CD4-positive, alpha-beta T cell (primary cell): ENCODE data around the gene HIRA. TPM values are rescaled to one million over a fixed set of nuclear protein-coding genes. Genes with fewer than 3 reads are reported as not detected.
A peak's percentile ranks its signal among the peaks of the same experiment; 100 is the strongest.

Experiments used
- ATAC-seq: fragments of 200-7000 bp; cut with Tn5 transposase; one replicate; pipeline ENCODE4 v1.10.0; 2022; ENCODE audit warnings: mild to moderate bottlenecking; ENCODE audit not compliant: poor library complexity
- CTCF ChIA-PET: fragments of 350-600 bp; sonication (Branson Sonifier 250); formaldehyde crosslinking; loops from one replicate; lab custom pipeline; 2021; ENCODE audit warnings: antibody characterized with exemption, inconsistent platforms; lab: Charles Lee
- POLR2A ChIA-PET: fragments of 350-600 bp; sonication (Branson Sonifier 250); formaldehyde crosslinking; loops from one replicate; lab custom pipeline; 2021; ENCODE audit warnings: antibody characterized with exemption, inconsistent platforms; lab: Charles Lee
- DNase-seq, 14 experiments: peaks; one replicate each; pipeline ENCODE4 v3.0.0-alpha.2; 2013 to 2020; ENCODE audit warnings: mixed read lengths in 2 of 14
- H3K27ac ChIP-seq, 2 donors: one replicate each; pipeline versions ENCODE4 v1.5.1 to v1.7.0; 2013; ENCODE audit warnings: low read length in 2 of 2, low read depth in 1 of 2, mild to moderate bottlenecking in 1 of 2
- H3K27me3 ChIP-seq, 2 experiments: 1 replicate in 1 of 2; 2 replicates in 1 of 2; pipeline versions ENCODE4 v1.6.1 to v1.7.0; 2013; ENCODE audit warnings: low read length in 2 of 2, control low read depth in 1 of 2, mild to moderate bottlenecking in 1 of 2, moderate library complexity in 1 of 2; ENCODE audit not compliant: insufficient read depth in 2 of 2, control insufficient read depth in 1 of 2
- H3K36me3 ChIP-seq: one replicate; pipeline ENCODE4 v1.6.1; 2013; ENCODE audit warnings: low read length, control low read depth; ENCODE audit not compliant: insufficient read depth
- H3K4me1 ChIP-seq: one replicate; pipeline ENCODE4 v1.6.1; 2013; ENCODE audit warnings: low read length, control low read depth; ENCODE audit not compliant: insufficient read depth
- H3K4me3 ChIP-seq: one replicate; pipeline ENCODE4 v1.5.1; 2013; ENCODE audit warnings: mild to moderate bottlenecking, low read length, moderate library complexity
- H3K9me3 ChIP-seq, 2 experiments: 1 replicate in 1 of 2; 2 replicates in 1 of 2; pipeline versions ENCODE4 v1.6.1 to v1.7.0; 2013; ENCODE audit warnings: low read length in 2 of 2, mild to moderate bottlenecking in 2 of 2, control low read depth in 1 of 2, moderate library complexity in 1 of 2; ENCODE audit not compliant: control insufficient read depth in 1 of 2, insufficient read depth in 1 of 2
- H3K27ac Mint-ChIP-seq: one replicate; pipeline ENCODE4 v1.8.0; 2020; ENCODE audit warnings: mixed read lengths
- H3K27me3 Mint-ChIP-seq: one replicate; pipeline ENCODE4 v1.8.0; 2021; ENCODE audit warnings: mixed read lengths
- H3K36me3 Mint-ChIP-seq: one replicate; pipeline ENCODE4 v1.8.0; 2021; ENCODE audit warnings: low read depth, mixed read lengths
- H3K4me1 Mint-ChIP-seq: one replicate; pipeline ENCODE4 v1.8.0; 2021; ENCODE audit warnings: low read depth, mixed read lengths
- H3K4me3 Mint-ChIP-seq: one replicate; pipeline ENCODE4 v1.8.0; 2020; ENCODE audit warnings: mild to moderate bottlenecking, mixed read lengths
- H3K9me3 Mint-ChIP-seq: one replicate; pipeline ENCODE4 v1.8.0; 2020; ENCODE audit warnings: mixed read lengths
- intact Hi-C, 2 experiments: fragments of 100-400 bp; cut with DNase I in 1 of 2; cut with micrococcal nuclease in 1 of 2; formaldehyde crosslinking; loops; one replicate each; pipeline versions ENCODE4 v1.15.1 to v1.9.0; 2023 to 2025; cut with DNase I, micrococcal nuclease
- total RNA-seq, 174 experiments: library from RNA in 2 of 174; stranded (reverse) in 2 of 174; gene quantifications; one replicate each; pipeline ENCODE4 v1.2.3 and lab custom pipeline; 2021 to 2026
- TF ChIP-seq, protein P1 (sequence below): fragments of 200-600 bp; IDR thresholded peaks from one replicate; pipeline ENCODE4 v1.8.0; 2022; ENCODE audit warnings: antibody characterized with exemption, mild to moderate bottlenecking

Gene HIRA
- total RNA-seq, 2 experiments from 2014 or later: 15.2 to 15.5 TPM

GRCh38 chr22:19396561-19396933, 35.0 kb downstream of the HIRA start:
- H3K9me3 ChIP-seq: no peaks in the 10 kb centered on the region
- H3K4me3 Mint-ChIP-seq: no peak overlapping the region
- H3K36me3 ChIP-seq: peaks cover 77% of the 10 kb centered on the region
- TF ChIP-seq, protein P1, sequence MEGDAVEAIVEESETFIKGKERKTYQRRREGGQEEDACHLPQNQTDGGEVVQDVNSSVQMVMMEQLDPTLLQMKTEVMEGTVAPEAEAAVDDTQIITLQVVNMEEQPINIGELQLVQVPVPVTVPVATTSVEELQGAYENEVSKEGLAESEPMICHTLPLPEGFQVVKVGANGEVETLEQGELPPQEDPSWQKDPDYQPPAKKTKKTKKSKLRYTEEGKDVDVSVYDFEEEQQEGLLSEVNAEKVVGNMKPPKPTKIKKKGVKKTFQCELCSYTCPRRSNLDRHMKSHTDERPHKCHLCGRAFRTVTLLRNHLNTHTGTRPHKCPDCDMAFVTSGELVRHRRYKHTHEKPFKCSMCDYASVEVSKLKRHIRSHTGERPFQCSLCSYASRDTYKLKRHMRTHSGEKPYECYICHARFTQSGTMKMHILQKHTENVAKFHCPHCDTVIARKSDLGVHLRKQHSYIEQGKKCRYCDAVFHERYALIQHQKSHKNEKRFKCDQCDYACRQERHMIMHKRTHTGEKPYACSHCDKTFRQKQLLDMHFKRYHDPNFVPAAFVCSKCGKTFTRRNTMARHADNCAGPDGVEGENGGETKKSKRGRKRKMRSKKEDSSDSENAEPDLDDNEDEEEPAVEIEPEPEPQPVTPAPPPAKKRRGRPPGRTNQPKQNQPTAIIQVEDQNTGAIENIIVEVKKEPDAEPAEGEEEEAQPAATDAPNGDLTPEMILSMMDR: no peak
- no peak for DNase-seq
- H3K4me3 ChIP-seq: no peak overlapping the region
- peaks cover 96% of the 10 kb centered on the region for H3K36me3 Mint-ChIP-seq
- ATAC-seq: no peak
- intact Hi-C loops: no loop called here
- ChIA-PET POLR2A (no interaction called here), CTCF (no interaction called here)
- no peaks in the 10 kb centered on the region for H3K4me1 ChIP-seq
- no peaks in the 10 kb centered on the region for H3K4me1 Mint-ChIP-seq
- no peak overlapping the region for H3K27ac ChIP-seq
- H3K27me3 Mint-ChIP-seq: no peaks in the 10 kb centered on the region
- no peak overlapping the region for H3K27ac Mint-ChIP-seq
- H3K27me3 ChIP-seq: no peaks in the 10 kb centered on the region
- no peaks in the 10 kb centered on the region for H3K9me3 Mint-ChIP-seq

DNA sequence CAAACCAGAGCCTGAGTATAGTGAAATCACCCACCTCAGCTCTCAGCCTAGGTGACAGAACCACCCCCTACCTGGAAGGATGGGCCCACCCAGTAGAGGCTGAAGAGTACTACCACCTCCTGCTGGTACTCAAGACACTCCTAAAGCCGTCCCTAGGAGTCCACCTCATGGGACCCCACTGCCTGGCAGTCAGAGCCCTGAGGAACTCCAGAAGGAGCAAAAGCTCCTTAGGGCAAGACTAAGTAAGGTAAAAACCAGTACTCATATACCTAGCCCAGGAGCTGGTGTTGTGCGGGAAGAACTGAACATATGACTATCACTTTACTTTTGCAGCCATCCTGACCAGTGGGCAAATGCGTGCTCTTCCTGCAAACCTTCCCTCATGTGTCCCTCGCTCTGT, 36.3 kb downstream of the HIRA start:
- Mint-ChIP-seq H3K4me3 (no peak overlapping the region), H3K36me3 (peaks cover 94% of the 10 kb centered on the region), H3K27me3 (no peaks in the 10 kb centered on the region), H3K9me3 (no peaks in the 10 kb centered on the region), H3K27ac (no peak overlapping the region), H3K4me1 (no peaks in the 10 kb centered on the region)
- ChIA-PET CTCF (interaction anchor here (1.3 kb wide), 1 partner anchor 10 kb away, joined by 3 read pairs; no protein-coding TSS in a partner anchor), POLR2A (no interaction called here)
- no peaks in the 10 kb centered on the region for H3K27me3 ChIP-seq
- DNase-seq: no peak
- intact Hi-C loops: no loop called here
- ATAC-seq: no peak
- H3K4me1 ChIP-seq: no peaks in the 10 kb centered on the region
- TF ChIP-seq, protein P1: no peak
- peaks cover 76% of the 10 kb centered on the region for H3K36me3 ChIP-seq
- no peak overlapping the region for H3K27ac ChIP-seq
- H3K9me3 ChIP-seq: no peaks in the 10 kb centered on the region
- no peak overlapping the region for H3K4me3 ChIP-seq

DNA sequence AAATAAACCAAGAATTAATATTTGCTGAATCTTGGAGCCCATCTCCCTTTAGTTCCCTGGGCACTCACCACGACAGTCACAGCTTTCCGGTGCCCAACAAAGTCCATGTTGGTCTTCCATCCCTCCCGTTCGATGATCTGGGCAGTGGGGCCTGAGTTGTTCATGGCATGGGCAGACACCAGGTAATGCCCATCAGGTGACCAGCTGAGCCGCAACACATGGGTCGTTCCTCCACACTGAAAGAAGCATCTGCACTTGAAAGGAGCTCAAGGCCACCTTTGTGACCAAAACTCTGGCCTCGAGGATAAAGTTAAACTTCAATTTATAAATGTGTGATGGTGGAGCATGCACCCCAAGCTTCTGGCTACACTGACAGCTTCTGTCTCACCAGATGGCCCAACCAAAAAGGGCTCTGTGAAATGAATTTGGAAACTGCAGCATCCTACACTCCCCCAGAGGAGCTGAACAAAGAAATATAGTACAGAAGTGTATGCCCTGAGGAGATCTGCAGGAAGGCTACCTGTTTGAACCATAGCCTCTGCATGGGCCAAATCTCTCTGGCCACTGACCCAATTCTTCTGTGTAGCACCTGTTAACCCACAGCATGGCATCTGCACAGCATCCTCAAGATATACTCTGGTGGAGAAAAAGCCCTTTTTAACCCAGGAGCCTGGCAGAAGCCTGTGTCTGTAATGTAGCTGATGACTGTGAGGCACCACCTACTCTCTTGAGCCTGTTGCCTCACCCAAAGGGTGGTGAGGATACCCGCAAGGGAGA, 37.1 kb downstream of the HIRA start:
- H3K4me3 ChIP-seq: no peak overlapping the region
- H3K4me3 Mint-ChIP-seq: no peak overlapping the region
- intact Hi-C loops: no loop called here
- H3K27ac Mint-ChIP-seq: no peak overlapping the region
- no peaks in the 10 kb centered on the region for H3K9me3 ChIP-seq
- peaks cover 95% of the 10 kb centered on the region for H3K36me3 Mint-ChIP-seq
- H3K27me3 ChIP-seq: no peaks in the 10 kb centered on the region
- no peaks in the 10 kb centered on the region for H3K9me3 Mint-ChIP-seq
- no peaks in the 10 kb centered on the region for H3K4me1 ChIP-seq
- DNase-seq (peak in 1 of 14 experiments; percentile 8), ATAC-seq (no peak)
- peaks cover 83% of the 10 kb centered on the region for H3K36me3 ChIP-seq
- no peak overlapping the region for H3K27ac ChIP-seq
- H3K4me1 Mint-ChIP-seq: no peaks in the 10 kb centered on the region
- ChIA-PET CTCF (interaction anchor here (1.3 kb wide), 1 partner anchor 10 kb away, joined by 3 read pairs; no protein-coding TSS in a partner anchor), POLR2A (no interaction called here)
- TF ChIP-seq, protein P1: no peak
- H3K27me3 Mint-ChIP-seq: no peaks in the 10 kb centered on the region
